GM19455 (cell line): Measurements from ENCODE around the gene UPK3A.
"Not testable (repeated sequence)": the region's sequence is repeated elsewhere in the genome, so short reads cannot be mapped to it uniquely, and the experiment has no call there.

Experiments used
- ATAC-seq: cut with Tn5 transposase; IDR thresholded peaks from one replicate; pipeline ENCODE4 v1.9.1; 2021; ENCODE audit not compliant: unreplicated experiment

Gene UPK3A

DNA sequence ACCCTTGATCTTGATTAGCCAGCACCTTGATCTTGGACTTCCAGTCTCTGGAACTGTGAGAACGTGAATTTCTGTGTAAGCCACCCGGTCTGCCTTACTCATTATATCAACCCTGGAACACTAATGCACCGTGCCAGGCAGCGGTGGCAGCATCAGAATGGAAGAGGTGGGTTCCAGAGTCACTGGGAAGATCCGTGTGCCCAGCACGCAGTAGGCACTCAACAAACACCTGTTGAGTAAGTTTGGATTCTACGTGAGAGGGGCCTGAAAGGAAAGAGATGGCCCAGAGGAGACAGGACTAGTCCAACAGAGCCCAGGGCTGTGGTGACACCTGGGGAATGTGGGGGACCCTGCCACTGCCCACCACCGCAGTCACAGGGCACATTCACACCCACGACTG, 6.6 kb upstream of the UPK3A start:
- no peak for ATAC-seq

DNA sequence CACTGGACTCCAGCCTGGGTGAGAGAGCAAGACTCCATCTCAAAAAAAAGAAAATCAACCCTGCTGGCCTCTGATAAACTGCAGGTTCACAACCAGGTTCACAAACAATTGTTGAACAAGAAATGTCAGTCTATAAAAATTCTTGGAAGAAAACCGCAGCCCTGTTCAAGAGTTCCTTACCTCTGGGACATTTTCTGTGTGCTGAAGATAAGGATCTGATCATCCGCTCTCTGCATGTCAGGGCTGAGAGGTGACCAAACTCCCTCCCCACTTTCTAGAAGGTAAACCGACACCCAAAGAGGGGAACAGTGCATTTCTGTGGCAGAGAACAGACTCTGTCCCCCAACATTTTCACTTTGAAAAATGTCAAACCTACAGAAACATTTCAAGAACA, 4.2 kb upstream of the UPK3A start:
- ATAC-seq = no peak

- ATAC-seq = no peak
Measured at GRCh38 chr22:45281010-45281409, 3.7 kb upstream of the UPK3A start.

DNA sequence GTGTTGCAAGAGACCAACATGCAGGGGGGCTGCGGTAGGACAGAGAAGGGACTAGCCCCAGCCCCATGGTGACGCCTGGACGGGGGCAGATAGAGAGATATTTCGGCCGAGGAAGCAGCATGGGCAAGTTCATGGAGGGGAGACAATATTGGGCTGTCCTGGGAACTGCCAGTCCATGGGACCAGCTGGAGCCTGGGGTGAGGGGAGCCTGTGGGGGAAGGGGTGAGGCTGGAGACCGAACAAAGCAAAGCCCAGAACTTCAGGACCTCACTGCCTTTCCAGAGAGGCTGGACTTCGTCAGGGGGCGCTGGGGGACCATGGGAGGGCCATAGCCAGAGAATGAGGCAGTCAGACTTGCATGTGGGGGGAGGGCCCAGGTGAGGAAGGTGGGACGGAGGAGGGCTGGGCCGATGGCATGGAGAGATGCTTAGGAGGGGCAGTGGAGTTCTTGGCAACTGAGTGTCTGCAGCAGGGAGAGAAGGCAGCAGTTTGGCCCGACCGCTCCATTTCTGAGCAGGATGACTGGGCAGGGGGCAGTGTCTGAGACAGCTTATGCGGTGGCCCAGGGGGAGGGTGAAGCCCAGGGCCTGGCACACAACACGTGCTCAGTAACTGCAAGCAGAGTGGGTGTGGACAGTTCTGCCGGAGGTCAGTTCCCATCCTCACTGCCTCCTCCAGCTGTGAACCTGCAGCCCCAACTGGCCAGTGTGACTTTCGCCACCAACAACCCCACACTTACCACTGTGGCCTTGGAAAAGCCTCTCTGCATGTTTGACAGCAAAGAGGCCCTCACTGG, 712 bp downstream of the UPK3A start:
- no peak for ATAC-seq

DNA sequence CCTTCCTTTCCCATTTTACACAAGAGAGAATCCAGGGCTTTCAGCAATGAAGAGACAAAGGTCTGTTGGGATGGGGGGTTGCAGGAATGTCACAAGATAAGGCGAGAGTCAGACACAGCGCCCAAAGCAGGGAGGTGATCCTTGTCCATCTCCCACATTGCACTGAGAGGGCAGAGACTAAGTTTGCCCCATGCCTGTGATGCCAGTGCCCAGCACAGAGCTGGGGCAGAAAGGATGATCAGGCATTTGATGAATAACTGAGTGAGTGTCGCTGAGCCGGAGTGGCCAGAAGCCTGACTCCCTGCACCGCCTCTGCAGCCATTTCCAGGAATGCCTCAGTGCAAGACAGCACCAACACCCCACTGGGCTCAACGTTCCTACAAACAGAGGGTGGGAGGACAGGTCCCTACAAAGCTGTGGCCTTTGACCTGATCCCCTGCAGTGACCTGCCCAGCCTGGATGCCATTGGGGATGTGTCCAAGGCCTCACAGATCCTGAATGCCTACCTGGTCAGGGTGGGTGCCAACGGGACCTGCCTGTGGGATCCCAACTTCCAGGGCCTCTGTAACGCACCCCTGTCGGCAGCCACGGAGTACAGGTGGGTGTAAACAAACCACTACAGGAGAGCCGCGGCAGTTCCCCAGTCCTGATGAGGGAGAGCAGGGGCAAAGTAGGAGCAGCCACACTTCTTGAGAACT, 2.3 kb downstream of the UPK3A start:
- ATAC-seq = no peak

DNA sequence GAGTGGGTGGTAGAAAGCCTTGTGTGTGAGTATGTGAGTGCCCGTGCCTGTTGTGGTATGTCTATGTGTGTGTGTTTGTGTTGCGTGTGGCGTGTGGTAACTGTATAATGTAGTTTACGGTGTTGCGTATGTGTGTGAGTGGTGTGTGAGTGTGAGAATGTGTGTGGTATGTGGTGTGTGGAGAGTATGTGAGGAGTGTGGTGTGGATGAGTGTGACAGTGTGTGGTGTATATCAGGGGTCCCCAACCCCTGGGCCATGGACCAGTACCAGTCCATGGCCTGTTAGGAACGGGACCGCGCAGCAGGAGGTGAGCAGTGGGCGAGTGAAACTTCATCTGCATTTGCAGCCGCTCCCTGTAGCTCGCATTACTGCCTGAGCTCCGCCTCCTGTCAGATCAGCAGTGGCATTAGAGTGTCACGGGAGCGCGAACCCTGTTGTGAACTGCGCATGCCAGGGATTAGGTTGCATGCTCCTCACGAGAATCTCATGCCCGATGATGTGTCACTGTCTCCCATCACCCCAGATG, 5.7 kb downstream of the UPK3A start:
- no peak for ATAC-seq

GRCh38 chr22:45291061-45291930, 6.5 kb downstream of the UPK3A start:
- ATAC-seq = no peak

DNA sequence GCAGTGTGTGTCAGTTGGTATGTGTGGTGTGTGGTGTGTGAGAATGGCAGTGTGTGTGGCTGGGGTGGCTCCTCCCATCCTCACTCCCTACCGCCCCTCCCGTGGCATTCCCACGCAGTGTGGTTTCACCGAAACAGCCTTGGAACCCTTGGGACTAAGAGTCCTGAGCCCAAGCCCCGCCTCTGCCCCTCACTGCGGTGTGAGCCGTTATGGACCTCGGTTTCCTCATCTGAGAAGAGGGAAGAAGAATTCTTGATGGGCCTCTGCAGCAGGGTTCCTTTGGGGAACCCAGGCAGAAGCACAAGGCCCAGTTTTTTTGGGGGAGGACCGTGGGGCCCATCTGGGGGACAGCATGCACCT, 7.2 kb downstream of the UPK3A start:
- no peak for ATAC-seq

GRCh38 chr22:45292731-45293442, 8.1 kb downstream of the UPK3A start:
- ATAC-seq = no peak

GRCh38 chr22:45294030-45294429, 9.3 kb downstream of the UPK3A start:
- ATAC-seq = no peak

DNA sequence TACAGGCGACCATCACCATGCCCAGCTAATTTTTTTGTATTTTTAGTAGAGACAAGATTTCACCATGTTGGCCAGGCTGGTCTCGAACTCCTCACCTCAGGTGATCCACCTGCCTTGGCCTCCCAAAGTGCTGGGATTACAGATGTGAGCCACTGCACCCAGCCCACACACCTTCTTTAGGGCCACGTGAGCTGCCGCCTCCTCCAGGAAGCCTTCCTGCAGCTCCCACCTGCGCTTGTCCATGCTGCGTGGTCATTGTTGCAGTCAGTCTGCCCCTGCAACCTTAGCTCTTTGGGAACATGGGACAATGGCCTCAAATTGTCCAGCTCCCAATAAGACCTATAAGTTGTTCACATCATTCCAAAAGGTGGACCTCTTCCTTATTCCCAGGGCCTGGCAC, 10.3 kb downstream of the UPK3A start:
- not testable (repeated sequence) for ATAC-seq

GRCh38 chr22:45295492-45295891, 10.7 kb downstream of the UPK3A start:
- no peak for ATAC-seq

DNA sequence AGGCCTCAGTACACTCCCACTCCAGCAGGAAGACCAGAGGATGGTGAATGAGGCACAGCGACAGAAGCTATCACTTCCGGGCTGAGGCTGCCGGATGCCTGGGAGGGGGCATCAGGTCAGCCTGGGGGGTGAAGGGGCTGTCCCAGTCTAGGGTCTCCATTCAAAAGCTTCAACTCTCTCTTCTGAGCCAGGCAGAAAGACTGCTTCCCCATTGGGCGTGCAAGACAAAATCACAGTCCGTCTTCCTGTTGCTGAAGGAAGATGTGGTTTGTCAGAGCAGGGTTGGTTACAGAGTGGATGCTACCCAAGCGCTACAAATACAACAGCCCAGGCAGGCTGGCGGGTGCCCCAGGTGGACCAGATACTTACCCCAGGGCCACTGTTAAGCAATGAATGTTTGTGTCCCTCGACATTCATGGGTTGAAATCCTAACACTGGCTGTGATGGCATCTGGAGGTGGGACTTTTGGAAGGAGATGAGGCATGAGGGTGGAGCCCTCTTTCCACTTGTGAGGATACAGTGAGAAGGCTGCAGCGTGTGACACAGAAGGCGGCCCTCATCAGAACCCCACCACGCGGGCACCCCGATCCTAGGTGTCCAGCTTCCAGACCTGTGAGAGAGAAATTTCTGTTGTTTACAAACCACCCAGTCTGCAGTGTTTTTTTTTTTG, 12.0 kb downstream of the UPK3A start:
- no peak for ATAC-seq

DNA sequence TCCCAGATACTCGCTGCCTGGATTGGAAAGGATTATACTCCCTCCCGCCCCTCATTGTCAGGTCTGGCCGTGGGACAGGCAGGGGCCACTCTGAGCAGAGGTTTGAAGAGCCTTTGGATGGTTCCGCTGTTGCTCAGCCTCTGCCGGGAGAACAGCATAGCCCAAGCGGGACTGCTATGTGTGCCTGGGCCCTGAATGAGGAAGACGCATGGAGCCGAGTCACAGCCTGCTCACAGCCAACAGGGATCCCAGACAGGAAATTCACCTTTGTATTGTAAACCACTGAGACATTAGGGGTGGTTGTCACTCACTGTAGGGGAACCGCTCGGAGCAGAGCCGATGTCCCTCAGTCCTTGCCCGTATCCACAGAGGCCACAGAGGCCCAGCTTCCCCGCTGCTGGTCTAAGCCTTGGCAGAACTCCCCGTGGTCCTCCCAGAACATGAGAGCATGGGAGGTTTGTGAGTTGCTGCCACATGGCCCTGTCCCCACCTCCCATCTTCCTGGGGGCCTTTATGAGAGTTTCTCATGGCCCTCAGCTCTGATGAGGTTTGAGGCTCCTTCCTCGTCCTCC, 14.3 kb downstream of the UPK3A start:
- no peak for ATAC-seq

GRCh38 chr22:45302751-45303150, 18.0 kb downstream of the UPK3A start:
- ATAC-seq = no peak

DNA sequence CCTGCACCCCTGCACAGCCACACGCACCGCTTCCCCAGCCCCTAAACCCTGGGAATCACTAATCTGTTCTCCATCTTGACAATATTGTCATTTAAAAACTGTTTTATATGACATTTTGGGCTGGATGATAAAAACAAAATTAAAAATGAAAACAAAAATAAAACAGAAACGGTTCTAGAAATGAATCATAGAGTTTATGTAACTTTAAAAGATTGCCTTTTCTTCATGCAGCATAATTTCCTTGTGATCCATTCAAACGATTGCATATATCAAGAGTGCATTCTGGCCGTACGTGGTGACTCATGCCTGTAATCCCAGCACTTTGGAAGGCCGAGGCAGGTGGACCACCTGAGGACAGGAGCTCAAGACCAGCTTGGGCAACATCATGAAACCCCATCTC, 18.4 kb downstream of the UPK3A start:
- ATAC-seq = no peak

DNA sequence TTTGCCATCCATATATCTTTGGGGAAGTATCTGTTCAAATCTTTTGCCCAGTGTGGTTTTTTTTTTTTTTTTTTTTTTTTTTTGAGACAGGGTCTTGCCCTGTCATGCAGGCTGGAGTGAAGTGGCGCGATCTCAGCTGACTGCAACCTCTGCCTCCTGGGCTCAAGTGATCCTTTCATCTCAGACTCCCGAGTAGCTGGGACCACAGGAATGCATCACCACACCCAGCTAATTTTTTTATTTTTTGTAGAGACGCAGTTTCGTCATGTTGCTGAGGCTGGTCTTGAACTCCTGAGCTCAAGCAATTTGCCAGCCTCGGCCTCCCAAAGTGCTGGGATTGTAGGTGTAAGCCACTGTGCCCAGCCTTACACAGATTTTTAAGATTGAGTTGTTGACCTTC, 20.2 kb downstream of the UPK3A start:
- no peak for ATAC-seq

- no peak for ATAC-seq
Measured at GRCh38 chr22:45305456-45306075, 20.8 kb downstream of the UPK3A start.

GRCh38 chr22:45306139-45306538, 21.4 kb downstream of the UPK3A start:
- ATAC-seq = no peak
